ENCODE results near the gene SLC24A3. TPM values are rescaled to one million over a fixed set of nuclear protein-coding genes. Genes with fewer than 3 reads are reported as not detected.

SLC24A3 gene
- total and polyA plus RNA-seq, 9 donors = 4.8 to 40.5 (median 18.6) TPM

GRCh38 chr20:19185083-19185482 is 27.4 kb upstream of the SLC24A3 start:
- TF ChIP-seq EP300 (IDR thresholded peaks at IDR 0.05) (no peak), CTCF (IDR thresholded peaks at IDR 0.05) (no peak), POLR2A (IDR thresholded peaks at IDR 0.05) (no peak)
- no peaks in the 10 kb centered on the region for H3K9me3 ChIP-seq
- peaks cover 2% of the 10 kb centered on the region for H3K27me3 ChIP-seq
- H3K4me3 ChIP-seq = no peak overlapping the region
- H3K27ac ChIP-seq = no peak overlapping the region
- no peaks in the 10 kb centered on the region for H3K36me3 ChIP-seq
- DNase-seq = no peak
- intact Hi-C loops (cut with DNase I) = no loop called here
- no peaks in the 10 kb centered on the region for H3K4me1 ChIP-seq (ENCODE audit: insufficient read depth)

DNA sequence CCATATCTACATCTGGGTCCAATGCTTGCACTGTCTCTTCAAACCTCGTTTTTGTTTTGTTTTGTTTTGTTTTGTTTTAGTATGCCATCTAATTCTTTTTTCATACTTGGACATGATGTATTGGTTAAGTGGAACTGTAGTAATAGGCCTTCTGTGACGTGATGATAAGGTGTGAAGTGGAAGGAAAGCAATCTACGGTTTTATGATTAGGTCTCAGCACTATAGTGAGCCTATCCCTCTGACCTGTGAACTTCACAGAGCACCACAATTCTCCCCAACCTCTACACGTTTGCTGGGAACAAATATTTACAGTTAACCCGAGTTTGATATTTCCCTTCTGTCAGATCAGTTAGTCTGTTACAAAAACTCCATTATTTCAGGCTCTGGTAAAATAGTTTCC is 19.1 kb upstream of the SLC24A3 start:
- intact Hi-C loops (cut with DNase I) = no loop called here
- H3K4me1 ChIP-seq (ENCODE audit: insufficient read depth) = no peaks in the 10 kb centered on the region
- no peak overlapping the region for H3K4me3 ChIP-seq
- H3K27me3 ChIP-seq = no peaks in the 10 kb centered on the region
- no peak for DNase-seq
- no peaks in the 10 kb centered on the region for H3K36me3 ChIP-seq
- 25 to 49% (median 31%) methylated on average over 5 of the region's 5 CpGs for WGBS, 3 donors
- no peaks in the 10 kb centered on the region for H3K9me3 ChIP-seq
- TF ChIP-seq CTCF (IDR thresholded peaks at IDR 0.05) (no peak), EP300 (IDR thresholded peaks at IDR 0.05) (no peak), POLR2A (IDR thresholded peaks at IDR 0.05) (no peak)
- no peak overlapping the region for H3K27ac ChIP-seq

GRCh38 chr20:19205981-19206396 is 6.5 kb upstream of the SLC24A3 start:
- no peak overlapping the region for H3K27ac ChIP-seq
- intact Hi-C loops (cut with DNase I) = loop anchor here (2.0 to 10.0 kb wide), 5 partner anchors 379 to 581 kb away; no protein-coding TSS in a partner anchor
- H3K27me3 ChIP-seq = no peaks in the 10 kb centered on the region
- peak; percentile 67 to 85 (median 83) for DNase-seq
- TF ChIP-seq POLR2A (IDR thresholded peaks at IDR 0.05) (no peak), EP300 (IDR thresholded peaks at IDR 0.05) (no peak), CTCF (IDR thresholded peaks at IDR 0.05) (peak; percentile 77 to 86 (median 84))
- H3K36me3 ChIP-seq = no peaks in the 10 kb centered on the region
- peaks cover 2% of the 10 kb centered on the region for H3K4me1 ChIP-seq (ENCODE audit: insufficient read depth)
- H3K9me3 ChIP-seq = no peaks in the 10 kb centered on the region
- no peak overlapping the region for H3K4me3 ChIP-seq
- WGBS, 3 donors = 13 to 16% (median 16%) methylated on average over 8 of the region's 8 CpGs

- peaks cover 9% of the 10 kb centered on the region for H3K4me1 ChIP-seq (ENCODE audit: insufficient read depth)
- TF ChIP-seq CTCF (IDR thresholded peaks at IDR 0.05) (no peak), EP300 (IDR thresholded peaks at IDR 0.05) (no peak), POLR2A (IDR thresholded peaks at IDR 0.05) (no peak)
- no peaks in the 10 kb centered on the region for H3K27me3 ChIP-seq
- no peaks in the 10 kb centered on the region for H3K9me3 ChIP-seq
- H3K27ac ChIP-seq = no peak overlapping the region
- intact Hi-C loops (cut with DNase I) = loop anchor here (2.0 to 10.0 kb wide), 5 partner anchors 377 to 583 kb away; no protein-coding TSS in a partner anchor
- no peak overlapping the region for H3K4me3 ChIP-seq
- WGBS, 3 donors = 82 to 92% (median 92%) methylated on average over 1 of the region's 1 CpG
- no peak for DNase-seq
- no peaks in the 10 kb centered on the region for H3K36me3 ChIP-seq
Measured at GRCh38 chr20:19207541-19207940, 4.9 kb upstream of the SLC24A3 start.
